GM13977 (cell line): Measurements from ENCODE around the gene VWC2L.

Experiments used
- DNase-seq: peaks from one replicate; pipeline ENCODE4 v3.0.0; 2012; ENCODE audit warnings: low spot score
- CTCF ChIP-seq: IDR thresholded peaks from 2 replicates; pipeline ENCODE4 v1.5.1; 2012; ENCODE audit warnings: mild to moderate bottlenecking, control low read depth; ENCODE audit not compliant: insufficient read depth; ENCODE audit errors: extremely low read depth, missing control alignments
- in situ Hi-C: fragments of 300-500 bp; cut with MboI; formaldehyde crosslinking; loops from one replicate; pipeline ENCODE4 v1.12.0; 2022; ENCODE audit warnings: low sequenced_read_pairs, low pct_unique_long_range_greater_than_20kb, mixed read lengths, inconsistent platforms; ENCODE audit not compliant: unreplicated experiment

VWC2L gene

GRCh38 chr2:214492152-214492551, 81.3 kb downstream of the VWC2L start:
- in situ Hi-C loops = no loop called here
- no peak for DNase-seq
- no peak for TF ChIP-seq CTCF

- TF ChIP-seq CTCF = no peak
- no peak for DNase-seq
- in situ Hi-C loops = no loop called here
These were observed 81.8 kb downstream of the VWC2L start for GRCh38 chr2:214492608-214493007.

GRCh38 chr2:214497489-214497888, 86.6 kb downstream of the VWC2L start:
- TF ChIP-seq CTCF = no peak
- DNase-seq = no peak
- in situ Hi-C loops = no loop called here

GRCh38 chr2:214503568-214503967, 92.7 kb downstream of the VWC2L start:
- DNase-seq = no peak
- in situ Hi-C loops = no loop called here
- TF ChIP-seq CTCF = no peak

GRCh38 chr2:214504599-214505376, 93.9 kb downstream of the VWC2L start:
- TF ChIP-seq CTCF = no peak
- in situ Hi-C loops = no loop called here
- no peak for DNase-seq

- DNase-seq = no peak
- in situ Hi-C loops = no loop called here
- TF ChIP-seq CTCF = no peak
These were observed 96.2 kb downstream of the VWC2L start for GRCh38 chr2:214507032-214507431.

GRCh38 chr2:214514704-214515103, 103.8 kb downstream of the VWC2L start:
- TF ChIP-seq CTCF = no peak
- DNase-seq = no peak
- in situ Hi-C loops = no loop called here
